ENCODE data around the gene ARFGAP2. TPM values are rescaled to one million over a fixed set of nuclear protein-coding genes. Genes with fewer than 3 reads are reported as not detected.

The ARFGAP2 gene
- total RNA-seq, 1 experiment from 2014 or later = 73.5 TPM

DNA sequence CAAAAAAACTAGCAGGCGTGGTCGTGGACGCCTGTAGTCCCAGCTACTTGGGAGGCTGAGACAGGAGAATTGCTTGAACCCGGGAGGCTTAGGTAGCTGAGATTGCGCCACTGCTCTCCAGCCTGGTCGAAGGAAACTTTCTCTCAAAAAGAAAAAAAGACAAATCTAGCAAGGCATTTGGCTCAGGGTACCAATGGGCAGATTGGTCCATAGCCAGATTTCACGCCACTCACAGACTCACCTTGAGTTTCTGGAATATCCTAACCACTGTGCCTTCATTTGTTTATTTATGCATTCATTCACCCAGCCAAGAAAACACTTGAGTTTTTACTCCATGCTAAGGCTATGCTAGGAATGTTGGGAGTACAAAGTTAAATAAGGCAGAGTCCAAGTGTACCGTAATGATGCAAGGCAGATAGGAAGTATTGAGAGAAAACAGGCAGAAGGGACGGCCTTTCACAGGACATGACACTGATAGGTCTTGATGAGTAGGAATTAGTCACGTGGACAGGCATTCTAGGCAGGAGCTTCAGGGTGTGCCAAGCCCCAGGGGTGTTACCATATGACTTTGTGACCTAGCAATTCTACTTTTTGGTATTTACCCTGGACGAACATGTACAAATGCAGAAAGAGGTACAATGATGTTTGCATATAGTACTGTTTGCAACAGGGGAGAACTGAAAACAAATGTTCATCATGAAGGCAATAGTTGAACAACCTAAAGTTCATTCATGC is 12.6 kb upstream of the ARFGAP2 start:
- H2AFZ ChIP-seq (ENCODE audit: low read depth, low read length, poor library complexity, severe bottlenecking) = peak overlapping the region; percentile 62
- ATAC-seq = no peak
- intact Hi-C loops (cut with micrococcal nuclease) = no loop called here

More for the DNA sequence above, 12.6 kb upstream of the ARFGAP2 start:
- POLR2A ChIA-PET = no interaction called here
- no TSS peak for BruUV-seq (replicated peaks)
- Histone ChIP-seq H3K4me3 (replicated peaks in 1 of 2; ENCODE audit: low read depth in 1 of 2, low read length in 2 of 2) (no peak overlapping the region), H3K27me3 (ENCODE audit: insufficient read depth, low read length) (no peaks in the 10 kb centered on the region), H3K79me2 (ENCODE audit: insufficient read depth, low read length) (peaks cover 16% of the 10 kb centered on the region), H3K4me2 (ENCODE audit: low read length) (peak overlapping the region; percentile 30), H3K27ac (ENCODE audit: low read depth, low read length) (no peak overlapping the region), H3K4me1 (ENCODE audit: control insufficient read depth in 1 of 2, insufficient read depth in 2 of 2, low read length in 2 of 2) (peaks cover 22 to 50% of the 10 kb centered on the region in 2 experiments), H3K36me3 (ENCODE audit: control insufficient read depth in 1 of 2, insufficient read depth in 2 of 2, low read length in 2 of 2) (no peaks in the 10 kb centered on the region), H4K20me1 (ENCODE audit: insufficient read depth) (no peaks in the 10 kb centered on the region), H3K9me3 (ENCODE audit: control insufficient read depth in 1 of 2, insufficient read depth in 1 of 2, low read depth in 1 of 2, low read length in 2 of 2) (no peaks in the 10 kb centered on the region), H3K9me2 (ENCODE audit: insufficient read depth) (no peaks in the 10 kb centered on the region), H3K9ac (ENCODE audit: low read length) (no peak overlapping the region)
- RAD21 ChIA-PET (ENCODE audit: low non-redundant PET in 1 of 2, low total read pairs in 2 of 2, uncharacterized antibody in 2 of 2, unreplicated experiment in 2 of 2) = no interaction called here
- CTCF ChIA-PET = interaction anchor here (0.9 to 1.5 kb wide), 2 partner anchors 10 to 185 kb away, joined by 3 read pairs; no protein-coding TSS in a partner anchor
- DNase-seq (ENCODE audit: low read depth, low spot score) = no peak
- TF ChIP-seq SIN3A (IDR thresholded peaks at IDR 0.05; ENCODE audit: low read depth) (no peak), POLR2AphosphoS5 (IDR thresholded peaks at IDR 0.05; ENCODE audit: low read depth, low read length) (no peak), ZNF274 (IDR thresholded peaks at IDR 0.05; ENCODE audit: low read depth, low read length) (no peak), FOSL1 (IDR thresholded peaks at IDR 0.05; ENCODE audit: low read depth) (no peak), CBX3 (IDR thresholded peaks at IDR 0.05; ENCODE audit: low read depth) (no peak), SP1 (IDR thresholded peaks at IDR 0.05; ENCODE audit: low read depth) (no peak), EGR1 (IDR thresholded peaks at IDR 0.05; ENCODE audit: low read depth) (no peak), TCF7L2 (IDR thresholded peaks at IDR 0.05; ENCODE audit: borderline replicate concordance, extremely low read depth, insufficient read depth, insufficient read length) (no peak), CEBPB (IDR thresholded peaks at IDR 0.05; ENCODE audit: low read depth) (no peak), ELF1 (IDR thresholded peaks at IDR 0.05; ENCODE audit: borderline replicate concordance, low read depth) (no peak), EZH2 (IDR thresholded peaks at IDR 0.05) (no peak), ZFX (IDR thresholded peaks at IDR 0.05) (no peak), RAD21 (IDR thresholded peaks at IDR 0.05; ENCODE audit: low read depth) (no peak), SRF (IDR thresholded peaks at IDR 0.05; ENCODE audit: low read depth) (no peak)
- TF ChIP-seq, protein P1, sequence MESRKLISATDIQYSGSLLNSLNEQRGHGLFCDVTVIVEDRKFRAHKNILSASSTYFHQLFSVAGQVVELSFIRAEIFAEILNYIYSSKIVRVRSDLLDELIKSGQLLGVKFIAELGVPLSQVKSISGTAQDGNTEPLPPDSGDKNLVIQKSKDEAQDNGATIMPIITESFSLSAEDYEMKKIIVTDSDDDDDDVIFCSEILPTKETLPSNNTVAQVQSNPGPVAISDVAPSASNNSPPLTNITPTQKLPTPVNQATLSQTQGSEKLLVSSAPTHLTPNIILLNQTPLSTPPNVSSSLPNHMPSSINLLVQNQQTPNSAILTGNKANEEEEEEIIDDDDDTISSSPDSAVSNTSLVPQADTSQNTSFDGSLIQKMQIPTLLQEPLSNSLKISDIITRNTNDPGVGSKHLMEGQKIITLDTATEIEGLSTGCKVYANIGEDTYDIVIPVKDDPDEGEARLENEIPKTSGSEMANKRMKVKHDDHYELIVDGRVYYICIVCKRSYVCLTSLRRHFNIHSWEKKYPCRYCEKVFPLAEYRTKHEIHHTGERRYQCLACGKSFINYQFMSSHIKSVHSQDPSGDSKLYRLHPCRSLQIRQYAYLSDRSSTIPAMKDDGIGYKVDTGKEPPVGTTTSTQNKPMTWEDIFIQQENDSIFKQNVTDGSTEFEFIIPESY (IDR thresholded peaks at IDR 0.05; ENCODE audit: extremely low read depth, insufficient replicate concordance, low read length) = no peak
- TF ChIP-seq, protein P2, sequence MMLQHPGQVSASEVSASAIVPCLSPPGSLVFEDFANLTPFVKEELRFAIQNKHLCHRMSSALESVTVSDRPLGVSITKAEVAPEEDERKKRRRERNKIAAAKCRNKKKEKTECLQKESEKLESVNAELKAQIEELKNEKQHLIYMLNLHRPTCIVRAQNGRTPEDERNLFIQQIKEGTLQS (IDR thresholded peaks at IDR 0.05) = no peak
